Ishikawa (cell line): ENCODE results near the gene SMPD3.

Experiments
- EP300 ChIP-seq: IDR thresholded peaks from 2 replicates; pipeline ENCODE4 v1.6.1; 2012; ENCODE audit warnings: borderline replicate concordance
- NFIC ChIP-seq: IDR thresholded peaks from 2 replicates; pipeline ENCODE4 v1.6.1; 2012
- RAD21 ChIP-seq: IDR thresholded peaks from 2 replicates; pipeline ENCODE4 v1.6.1; 2012; ENCODE audit warnings: low read depth
- TF ChIP-seq, protein P1 (sequence below): IDR thresholded peaks from 2 replicates; pipeline ENCODE4 v1.6.1; 2012; ENCODE audit warnings: low read depth, mild to moderate bottlenecking

DNA sequence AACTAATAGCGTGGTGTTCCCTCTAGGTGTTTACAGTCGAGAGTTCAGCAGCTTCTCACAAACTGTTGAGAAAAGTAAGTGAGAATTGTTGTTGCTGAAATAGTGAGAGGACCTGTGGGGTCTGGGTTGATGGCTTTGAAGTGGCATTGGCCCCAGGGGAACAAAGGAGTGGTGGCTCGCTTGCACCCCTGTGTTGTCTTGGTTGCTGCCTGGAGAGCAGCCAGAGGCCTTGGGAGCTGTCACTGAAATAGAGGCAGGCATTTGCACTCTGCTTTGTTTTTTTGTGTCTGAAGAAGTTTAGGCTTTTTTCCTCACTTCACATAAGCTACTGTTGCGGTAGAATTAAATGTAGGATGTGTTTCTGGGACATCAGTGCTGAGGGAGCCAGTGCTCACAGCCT lies 100.7 kb downstream of the SMPD3 start:
- TF ChIP-seq EP300 (no peak), NFIC (no peak), RAD21 (no peak)
- TF ChIP-seq, protein P1, sequence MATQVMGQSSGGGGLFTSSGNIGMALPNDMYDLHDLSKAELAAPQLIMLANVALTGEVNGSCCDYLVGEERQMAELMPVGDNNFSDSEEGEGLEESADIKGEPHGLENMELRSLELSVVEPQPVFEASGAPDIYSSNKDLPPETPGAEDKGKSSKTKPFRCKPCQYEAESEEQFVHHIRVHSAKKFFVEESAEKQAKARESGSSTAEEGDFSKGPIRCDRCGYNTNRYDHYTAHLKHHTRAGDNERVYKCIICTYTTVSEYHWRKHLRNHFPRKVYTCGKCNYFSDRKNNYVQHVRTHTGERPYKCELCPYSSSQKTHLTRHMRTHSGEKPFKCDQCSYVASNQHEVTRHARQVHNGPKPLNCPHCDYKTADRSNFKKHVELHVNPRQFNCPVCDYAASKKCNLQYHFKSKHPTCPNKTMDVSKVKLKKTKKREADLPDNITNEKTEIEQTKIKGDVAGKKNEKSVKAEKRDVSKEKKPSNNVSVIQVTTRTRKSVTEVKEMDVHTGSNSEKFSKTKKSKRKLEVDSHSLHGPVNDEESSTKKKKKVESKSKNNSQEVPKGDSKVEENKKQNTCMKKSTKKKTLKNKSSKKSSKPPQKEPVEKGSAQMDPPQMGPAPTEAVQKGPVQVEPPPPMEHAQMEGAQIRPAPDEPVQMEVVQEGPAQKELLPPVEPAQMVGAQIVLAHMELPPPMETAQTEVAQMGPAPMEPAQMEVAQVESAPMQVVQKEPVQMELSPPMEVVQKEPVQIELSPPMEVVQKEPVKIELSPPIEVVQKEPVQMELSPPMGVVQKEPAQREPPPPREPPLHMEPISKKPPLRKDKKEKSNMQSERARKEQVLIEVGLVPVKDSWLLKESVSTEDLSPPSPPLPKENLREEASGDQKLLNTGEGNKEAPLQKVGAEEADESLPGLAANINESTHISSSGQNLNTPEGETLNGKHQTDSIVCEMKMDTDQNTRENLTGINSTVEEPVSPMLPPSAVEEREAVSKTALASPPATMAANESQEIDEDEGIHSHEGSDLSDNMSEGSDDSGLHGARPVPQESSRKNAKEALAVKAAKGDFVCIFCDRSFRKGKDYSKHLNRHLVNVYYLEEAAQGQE, result no peak
